ENCODE results near the gene PRKACA.

DNA sequence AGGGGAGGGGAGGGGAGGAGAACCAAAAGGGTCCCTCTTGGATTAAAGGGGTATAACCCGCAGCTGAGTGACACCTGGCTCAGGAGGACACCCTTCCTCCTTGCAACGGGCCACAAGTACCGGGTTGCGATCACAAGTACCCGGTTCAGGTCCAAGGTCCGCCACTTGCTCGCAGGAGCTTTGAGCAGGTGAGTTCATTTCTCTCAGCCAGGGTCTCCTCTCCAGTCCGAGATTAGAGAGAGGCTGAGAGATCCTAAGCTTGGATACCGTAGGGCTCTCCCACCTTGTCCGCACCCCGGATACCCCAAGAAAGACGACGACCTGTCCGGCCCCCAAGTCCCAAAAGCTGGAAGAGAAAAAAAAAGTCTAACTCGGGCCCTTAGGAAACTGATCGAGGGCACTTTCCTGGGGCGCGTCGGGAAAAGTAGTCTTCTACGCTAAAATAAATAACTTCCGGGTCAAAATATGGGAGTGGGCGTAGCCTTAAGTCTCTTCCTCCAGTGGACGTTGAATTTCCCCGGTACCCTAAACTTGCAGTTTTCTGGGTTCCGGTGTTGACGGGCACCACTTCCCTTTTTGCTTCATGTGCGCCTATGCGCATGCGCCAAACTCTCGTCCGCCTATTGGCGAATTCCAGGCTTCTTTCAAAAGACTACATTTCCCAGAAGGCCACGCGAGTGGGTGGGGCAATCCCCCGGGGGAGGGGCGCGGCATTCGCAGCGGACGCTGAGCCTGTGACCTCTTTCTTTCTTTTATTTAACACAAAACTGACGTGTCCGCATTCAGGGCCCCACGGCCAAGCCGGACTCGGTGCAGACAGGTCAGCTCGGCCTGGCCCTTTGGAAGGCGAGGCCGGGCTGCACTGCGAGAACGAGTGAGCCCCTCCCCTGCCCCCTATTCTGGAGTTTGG lies 36.4 kb downstream of the PRKACA start:
- no peak for TF ChIP-seq YY1 (IDR thresholded peaks at IDR 0.05; ENCODE audit: insufficient read depth, insufficient read length)
- no peak for TF ChIP-seq SUZ12 (IDR thresholded peaks at IDR 0.05; ENCODE audit: extremely low read depth, insufficient read depth, insufficient read length)
